HepG2 (cell line): Measurements from ENCODE around the gene GANC. TPM values are rescaled to one million over a fixed set of nuclear protein-coding genes. Genes with fewer than 3 reads are reported as not detected.

Source experiments
- ADNP ChIP-seq: sonication (generic); formaldehyde crosslinking; IDR thresholded peaks from 2 replicates; pipeline ENCODE4 v1.4.0; 2020; ENCODE audit warnings: missing genetic modification reagents
- GABPA ChIP-seq, 2 experiments: IDR thresholded peaks; 2 replicates each; pipeline ENCODE4 v1.6.1; 2011 to 2016; ENCODE audit warnings: low read depth in 2 of 2, low read length in 1 of 2, missing biosample characterization in 1 of 2, missing genetic modification characterization in 1 of 2
- GFI1 ChIP-seq: sonication (generic); formaldehyde crosslinking; IDR thresholded peaks from 2 replicates; pipeline ENCODE4 v1.5.0; 2020; ENCODE audit warnings: missing genetic modification reagents, mild to moderate bottlenecking, borderline replicate concordance
- GPN1 ChIP-seq: sonication (generic); formaldehyde crosslinking; IDR thresholded peaks from 2 replicates; pipeline ENCODE4 v1.5.1; 2020; ENCODE audit warnings: missing genetic modification reagents, borderline replicate concordance
- KDM6A ChIP-seq: IDR thresholded peaks from 2 replicates; pipeline ENCODE4 v1.6.1; 2016; ENCODE audit warnings: low read depth
- MED8 ChIP-seq: sonication (generic); formaldehyde crosslinking; IDR thresholded peaks from 2 replicates; pipeline ENCODE4 v1.8.1; 2023; ENCODE audit warnings: mild to moderate bottlenecking, missing genetic modification reagents; ENCODE audit not compliant: insufficient replicate concordance
- PCBP1 ChIP-seq: fragments of 200-400 bp; formaldehyde crosslinking; IDR thresholded peaks from 2 replicates; pipeline ENCODE4 v1.6.1; 2017; ENCODE audit warnings: mild to moderate bottlenecking, low read depth, low read length, borderline replicate concordance
- PITX1 ChIP-seq: sonication (generic); formaldehyde crosslinking; IDR thresholded peaks from 2 replicates; pipeline ENCODE4 v1.5.1; 2020; ENCODE audit warnings: mild to moderate bottlenecking, missing genetic modification reagents
- SIX4 ChIP-seq: sonication (generic); formaldehyde crosslinking; IDR thresholded peaks from 2 replicates; pipeline ENCODE4 v1.4.0; 2020; ENCODE audit warnings: missing genetic modification reagents
- SRSF4 ChIP-seq: fragments of 200-400 bp; formaldehyde crosslinking; IDR thresholded peaks from one replicate; pipeline ENCODE4 v1.6.1; 2018; ENCODE audit warnings: mild to moderate bottlenecking, low read depth, low read length, moderate library complexity; ENCODE audit not compliant: poor library complexity, severe bottlenecking
- ZNF143 ChIP-seq: sonication (generic); formaldehyde crosslinking; IDR thresholded peaks from 2 replicates; pipeline ENCODE4 v1.4.0; 2020; ENCODE audit warnings: missing genetic modification reagents
- ZNF34 ChIP-seq: sonication (generic); formaldehyde crosslinking; IDR thresholded peaks from 2 replicates; pipeline ENCODE4 v1.4.0; 2020; ENCODE audit warnings: mild to moderate bottlenecking, missing genetic modification reagents, borderline replicate concordance
- ZNF441 ChIP-seq: sonication (generic); formaldehyde crosslinking; IDR thresholded peaks from 2 replicates; pipeline ENCODE4 v1.7.0; 2021; ENCODE audit warnings: missing genetic modification reagents, borderline replicate concordance
- ZNF652 ChIP-seq: IDR thresholded peaks from 2 replicates; pipeline ENCODE4 v1.6.1; 2016; ENCODE audit warnings: low read depth, borderline replicate concordance
- ZSCAN29 ChIP-seq: sonication (generic); formaldehyde crosslinking; conservative IDR thresholded peaks from 2 replicates; pipeline ENCODE4 v1.4.0; 2020; ENCODE audit warnings: mild to moderate bottlenecking, missing genetic modification reagents
- polyA plus RNA-seq, 8 experiments: library from polyadenylated mRNA; depleted of rRNA in 3 of 8; stranded (reverse) in 7 of 8; unstranded in 1 of 8; fragments of >200 nt; fragmentation: Illumina TruSeq in 4 of 8; extraction: Trizol in 4 of 8; gene quantifications; 2 replicates each; pipeline versions ENCODE4 v1.2.1 to v1.2.3, GENCODE V29; 2011 to 2016; ENCODE audit warnings: low read depth in 4 of 8, missing spikeins in 1 of 8, mixed read lengths in 1 of 8; ENCODE audit not compliant: insufficient read depth in 1 of 8
- total RNA-seq, 5 experiments: library from RNA; depleted of rRNA; stranded (reverse); fragments of >200 nt; fragmentation: Illumina TruSeq; extraction: Trizol; gene quantifications; 2 replicates each; pipeline ENCODE4 v1.2.3, GENCODE V29; 2016; ENCODE audit warnings: low read depth in 1 of 5
- TF ChIP-seq, protein P1 (sequence below): sonication (generic); formaldehyde crosslinking; IDR thresholded peaks from 2 replicates; pipeline ENCODE4 v1.4.0; 2020; ENCODE audit warnings: missing genetic modification reagents
- TF ChIP-seq, protein P2 (sequence below): sonication (generic); formaldehyde crosslinking; IDR thresholded peaks from 2 replicates; pipeline ENCODE4 v1.5.0; 2020; ENCODE audit warnings: mild to moderate bottlenecking, missing genetic modification reagents, moderate library complexity
- TF ChIP-seq, protein P3 (sequence below): sonication (generic); formaldehyde crosslinking; conservative IDR thresholded peaks from 2 replicates; pipeline ENCODE4 v1.8.0; 2022; ENCODE audit warnings: low read depth, missing genetic modification reagents
- TF ChIP-seq, protein P4 (sequence below): sonication (generic); formaldehyde crosslinking; conservative IDR thresholded peaks from 2 replicates; pipeline ENCODE4 v1.4.0; 2020; ENCODE audit warnings: missing genetic modification reagents
- TF ChIP-seq, protein P5 (sequence below): sonication (generic); formaldehyde crosslinking; IDR thresholded peaks from 2 replicates; pipeline ENCODE4 v1.5.0; 2020; ENCODE audit warnings: mild to moderate bottlenecking, low read depth, missing genetic modification reagents, borderline replicate concordance
- TF ChIP-seq, protein P6 (sequence below): sonication (generic); formaldehyde crosslinking; IDR thresholded peaks from 2 replicates; pipeline ENCODE4 v1.4.0; 2020; ENCODE audit warnings: missing genetic modification reagents

The GANC gene
- total and polyA plus RNA-seq, 2 of the 13 experiments (the other 11 are each of a cell fraction or from before 2014, with no cell fraction given) = 17.0 to 21.0 TPM

DNA sequence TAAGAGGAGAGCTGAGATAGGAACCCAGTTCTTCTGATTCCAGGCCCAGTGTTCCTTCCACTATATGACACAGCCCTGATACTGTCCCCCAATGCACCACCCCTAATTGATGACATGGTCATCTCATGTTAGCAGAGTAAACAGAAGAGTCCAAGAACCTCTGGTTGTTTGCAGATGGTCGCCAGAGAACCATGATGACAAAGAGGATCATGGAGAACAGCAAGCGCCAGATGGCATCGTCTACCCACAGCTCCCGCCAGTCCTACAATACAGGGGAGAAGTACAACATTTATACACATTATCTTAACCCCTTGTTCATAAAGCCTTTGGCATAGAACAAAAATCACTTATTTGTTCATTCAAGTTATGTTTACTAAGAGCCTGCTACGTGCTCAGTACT, 46.4 kb upstream of the GANC start (continued):
- TF ChIP-seq ZNF652 (CRISPR knock-in tag) (0 out of 2 replicates have a peak, but pooled peaks have one; percentile 38), ZNF441 (CRISPR knock-in tag) (no peak), SRSF4 (no peak), PCBP1 (no peak), ADNP (no peak), KDM6A (CRISPR knock-in tag) (no peak), GPN1 (CRISPR knock-in tag) (no peak), ZNF143 (no peak), GABPA (IDR thresholded peaks at IDR 0.05; ENCODE audit: low read depth, low read length) (no peak), GABPA (CRISPR knock-in tag; IDR thresholded peaks at IDR 0.05; ENCODE audit: low read depth) (no peak), GFI1 (CRISPR knock-in tag) (no peak), PITX1 (CRISPR knock-in tag) (no peak), SIX4 (CRISPR knock-in tag) (no peak), MED8 (CRISPR knock-in tag) (no peak), ZNF34 (no peak), ZSCAN29 (CRISPR knock-in tag) (no peak)
- TF ChIP-seq, protein P1, sequence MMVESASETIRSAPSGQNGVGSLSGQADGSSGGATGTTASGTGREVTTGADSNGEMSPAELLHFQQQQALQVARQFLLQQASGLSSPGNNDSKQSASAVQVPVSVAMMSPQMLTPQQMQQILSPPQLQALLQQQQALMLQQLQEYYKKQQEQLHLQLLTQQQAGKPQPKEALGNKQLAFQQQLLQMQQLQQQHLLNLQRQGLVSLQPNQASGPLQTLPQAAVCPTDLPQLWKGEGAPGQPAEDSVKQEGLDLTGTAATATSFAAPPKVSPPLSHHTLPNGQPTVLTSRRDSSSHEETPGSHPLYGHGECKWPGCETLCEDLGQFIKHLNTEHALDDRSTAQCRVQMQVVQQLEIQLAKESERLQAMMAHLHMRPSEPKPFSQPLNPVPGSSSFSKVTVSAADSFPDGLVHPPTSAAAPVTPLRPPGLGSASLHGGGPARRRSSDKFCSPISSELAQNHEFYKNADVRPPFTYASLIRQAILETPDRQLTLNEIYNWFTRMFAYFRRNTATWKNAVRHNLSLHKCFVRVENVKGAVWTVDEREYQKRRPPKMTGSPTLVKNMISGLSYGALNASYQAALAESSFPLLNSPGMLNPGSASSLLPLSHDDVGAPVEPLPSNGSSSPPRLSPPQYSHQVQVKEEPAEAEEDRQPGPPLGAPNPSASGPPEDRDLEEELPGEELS (CRISPR knock-in tag) = 0 out of 2 replicates have a peak, but pooled peaks have one; percentile 26
- TF ChIP-seq, protein P2, sequence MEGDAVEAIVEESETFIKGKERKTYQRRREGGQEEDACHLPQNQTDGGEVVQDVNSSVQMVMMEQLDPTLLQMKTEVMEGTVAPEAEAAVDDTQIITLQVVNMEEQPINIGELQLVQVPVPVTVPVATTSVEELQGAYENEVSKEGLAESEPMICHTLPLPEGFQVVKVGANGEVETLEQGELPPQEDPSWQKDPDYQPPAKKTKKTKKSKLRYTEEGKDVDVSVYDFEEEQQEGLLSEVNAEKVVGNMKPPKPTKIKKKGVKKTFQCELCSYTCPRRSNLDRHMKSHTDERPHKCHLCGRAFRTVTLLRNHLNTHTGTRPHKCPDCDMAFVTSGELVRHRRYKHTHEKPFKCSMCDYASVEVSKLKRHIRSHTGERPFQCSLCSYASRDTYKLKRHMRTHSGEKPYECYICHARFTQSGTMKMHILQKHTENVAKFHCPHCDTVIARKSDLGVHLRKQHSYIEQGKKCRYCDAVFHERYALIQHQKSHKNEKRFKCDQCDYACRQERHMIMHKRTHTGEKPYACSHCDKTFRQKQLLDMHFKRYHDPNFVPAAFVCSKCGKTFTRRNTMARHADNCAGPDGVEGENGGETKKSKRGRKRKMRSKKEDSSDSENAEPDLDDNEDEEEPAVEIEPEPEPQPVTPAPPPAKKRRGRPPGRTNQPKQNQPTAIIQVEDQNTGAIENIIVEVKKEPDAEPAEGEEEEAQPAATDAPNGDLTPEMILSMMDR (CRISPR knock-in tag) = peak; percentile 54
- TF ChIP-seq, protein P3, sequence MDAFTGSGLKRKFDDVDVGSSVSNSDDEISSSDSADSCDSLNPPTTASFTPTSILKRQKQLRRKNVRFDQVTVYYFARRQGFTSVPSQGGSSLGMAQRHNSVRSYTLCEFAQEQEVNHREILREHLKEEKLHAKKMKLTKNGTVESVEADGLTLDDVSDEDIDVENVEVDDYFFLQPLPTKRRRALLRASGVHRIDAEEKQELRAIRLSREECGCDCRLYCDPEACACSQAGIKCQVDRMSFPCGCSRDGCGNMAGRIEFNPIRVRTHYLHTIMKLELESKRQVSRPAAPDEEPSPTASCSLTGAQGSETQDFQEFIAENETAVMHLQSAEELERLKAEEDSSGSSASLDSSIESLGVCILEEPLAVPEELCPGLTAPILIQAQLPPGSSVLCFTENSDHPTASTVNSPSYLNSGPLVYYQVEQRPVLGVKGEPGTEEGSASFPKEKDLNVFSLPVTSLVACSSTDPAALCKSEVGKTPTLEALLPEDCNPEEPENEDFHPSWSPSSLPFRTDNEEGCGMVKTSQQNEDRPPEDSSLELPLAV (CRISPR knock-in tag) = no peak
- TF ChIP-seq, protein P4, sequence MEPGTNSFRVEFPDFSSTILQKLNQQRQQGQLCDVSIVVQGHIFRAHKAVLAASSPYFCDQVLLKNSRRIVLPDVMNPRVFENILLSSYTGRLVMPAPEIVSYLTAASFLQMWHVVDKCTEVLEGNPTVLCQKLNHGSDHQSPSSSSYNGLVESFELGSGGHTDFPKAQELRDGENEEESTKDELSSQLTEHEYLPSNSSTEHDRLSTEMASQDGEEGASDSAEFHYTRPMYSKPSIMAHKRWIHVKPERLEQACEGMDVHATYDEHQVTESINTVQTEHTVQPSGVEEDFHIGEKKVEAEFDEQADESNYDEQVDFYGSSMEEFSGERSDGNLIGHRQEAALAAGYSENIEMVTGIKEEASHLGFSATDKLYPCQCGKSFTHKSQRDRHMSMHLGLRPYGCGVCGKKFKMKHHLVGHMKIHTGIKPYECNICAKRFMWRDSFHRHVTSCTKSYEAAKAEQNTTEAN (CRISPR knock-in tag) = no peak
- TF ChIP-seq, protein P5, sequence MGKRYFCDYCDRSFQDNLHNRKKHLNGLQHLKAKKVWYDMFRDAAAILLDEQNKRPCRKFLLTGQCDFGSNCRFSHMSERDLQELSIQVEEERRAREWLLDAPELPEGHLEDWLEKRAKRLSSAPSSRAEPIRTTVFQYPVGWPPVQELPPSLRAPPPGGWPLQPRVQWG (CRISPR knock-in tag) = no peak
- TF ChIP-seq, protein P6, sequence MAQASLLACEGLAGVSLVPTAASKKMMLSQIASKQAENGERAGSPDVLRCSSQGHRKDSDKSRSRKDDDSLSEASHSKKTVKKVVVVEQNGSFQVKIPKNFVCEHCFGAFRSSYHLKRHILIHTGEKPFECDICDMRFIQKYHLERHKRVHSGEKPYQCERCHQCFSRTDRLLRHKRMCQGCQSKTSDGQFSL (CRISPR knock-in tag) = no peak
